CD4-positive, alpha-beta T cell (primary cell): ENCODE measurements around the gene GNG7. TPM values are rescaled to one million over a fixed set of nuclear protein-coding genes. Genes with fewer than 3 reads are reported as not detected.

Experiments
- ATAC-seq: fragments of 200-7000 bp; cut with Tn5 transposase; one replicate; pipeline ENCODE4 v1.10.0; 2022; ENCODE audit warnings: mild to moderate bottlenecking; ENCODE audit not compliant: poor library complexity
- CTCF ChIA-PET: fragments of 350-600 bp; sonication (Branson Sonifier 250); formaldehyde crosslinking; loops from one replicate; lab custom pipeline; 2021; ENCODE audit warnings: antibody characterized with exemption, inconsistent platforms; lab: Charles Lee
- POLR2A ChIA-PET: fragments of 350-600 bp; sonication (Branson Sonifier 250); formaldehyde crosslinking; loops from one replicate; lab custom pipeline; 2021; ENCODE audit warnings: antibody characterized with exemption, inconsistent platforms; lab: Charles Lee
- DNase-seq, 14 experiments: peaks; one replicate each; pipeline ENCODE4 v3.0.0-alpha.2; 2013 to 2020; ENCODE audit warnings: mixed read lengths in 2 of 14
- H3K27ac ChIP-seq, 2 donors: one replicate each; pipeline versions ENCODE4 v1.5.1 to v1.7.0; 2013; ENCODE audit warnings: low read length in 2 of 2, low read depth in 1 of 2, mild to moderate bottlenecking in 1 of 2
- H3K27me3 ChIP-seq, 2 experiments: 1 replicate in 1 of 2; 2 replicates in 1 of 2; pipeline versions ENCODE4 v1.6.1 to v1.7.0; 2013; ENCODE audit warnings: low read length in 2 of 2, control low read depth in 1 of 2, mild to moderate bottlenecking in 1 of 2, moderate library complexity in 1 of 2; ENCODE audit not compliant: insufficient read depth in 2 of 2, control insufficient read depth in 1 of 2
- H3K36me3 ChIP-seq: one replicate; pipeline ENCODE4 v1.6.1; 2013; ENCODE audit warnings: low read length, control low read depth; ENCODE audit not compliant: insufficient read depth
- H3K4me1 ChIP-seq: one replicate; pipeline ENCODE4 v1.6.1; 2013; ENCODE audit warnings: low read length, control low read depth; ENCODE audit not compliant: insufficient read depth
- H3K4me3 ChIP-seq: one replicate; pipeline ENCODE4 v1.5.1; 2013; ENCODE audit warnings: mild to moderate bottlenecking, low read length, moderate library complexity
- H3K9me3 ChIP-seq, 2 experiments: 1 replicate in 1 of 2; 2 replicates in 1 of 2; pipeline versions ENCODE4 v1.6.1 to v1.7.0; 2013; ENCODE audit warnings: low read length in 2 of 2, mild to moderate bottlenecking in 2 of 2, control low read depth in 1 of 2, moderate library complexity in 1 of 2; ENCODE audit not compliant: control insufficient read depth in 1 of 2, insufficient read depth in 1 of 2
- H3K27ac Mint-ChIP-seq: one replicate; pipeline ENCODE4 v1.8.0; 2020; ENCODE audit warnings: mixed read lengths
- H3K27me3 Mint-ChIP-seq: one replicate; pipeline ENCODE4 v1.8.0; 2021; ENCODE audit warnings: mixed read lengths
- H3K36me3 Mint-ChIP-seq: one replicate; pipeline ENCODE4 v1.8.0; 2021; ENCODE audit warnings: low read depth, mixed read lengths
- H3K4me1 Mint-ChIP-seq: one replicate; pipeline ENCODE4 v1.8.0; 2021; ENCODE audit warnings: low read depth, mixed read lengths
- H3K4me3 Mint-ChIP-seq: one replicate; pipeline ENCODE4 v1.8.0; 2020; ENCODE audit warnings: mild to moderate bottlenecking, mixed read lengths
- H3K9me3 Mint-ChIP-seq: one replicate; pipeline ENCODE4 v1.8.0; 2020; ENCODE audit warnings: mixed read lengths
- intact Hi-C, 2 experiments: fragments of 100-400 bp; cut with DNase I in 1 of 2; cut with micrococcal nuclease in 1 of 2; formaldehyde crosslinking; loops; one replicate each; pipeline versions ENCODE4 v1.15.1 to v1.9.0; 2023 to 2025; cut with DNase I, micrococcal nuclease
- total RNA-seq, 174 experiments: library from RNA in 2 of 174; stranded (reverse) in 2 of 174; gene quantifications; one replicate each; pipeline ENCODE4 v1.2.3 and lab custom pipeline; 2021 to 2026
- TF ChIP-seq, protein P1 (sequence below): fragments of 200-600 bp; IDR thresholded peaks from one replicate; pipeline ENCODE4 v1.8.0; 2022; ENCODE audit warnings: antibody characterized with exemption, mild to moderate bottlenecking

GNG7 gene
- total RNA-seq, 2 experiments from 2014 or later: 5.2 to 5.7 TPM

DNA sequence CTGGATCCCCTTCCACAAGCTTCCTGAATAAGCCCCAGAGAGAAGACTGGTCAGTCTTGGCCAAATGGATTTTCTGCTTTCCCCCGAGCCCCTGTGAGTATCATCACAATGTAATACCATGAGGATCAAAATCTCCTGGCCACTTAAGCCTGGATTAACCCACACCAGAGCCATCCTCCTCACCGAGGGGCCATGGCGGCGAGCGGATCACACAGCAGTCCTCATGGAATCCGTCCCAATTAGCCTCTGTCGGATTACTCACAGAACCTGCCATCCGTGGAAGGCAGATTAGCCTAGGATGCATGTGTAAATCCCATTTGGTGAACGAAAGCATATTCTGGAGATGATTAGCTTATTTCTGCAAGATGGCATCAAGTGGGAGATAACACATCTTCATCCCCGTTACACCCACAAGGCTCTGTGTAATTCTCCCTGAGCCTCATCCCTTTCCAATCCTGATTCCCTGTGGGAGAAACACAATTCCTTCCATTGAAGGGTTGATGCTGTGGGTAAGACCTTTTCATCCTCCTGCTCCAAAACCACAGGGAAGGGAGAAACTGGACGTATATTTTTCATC lies 42.5 kb downstream of the GNG7 start:
- Mint-ChIP-seq H3K27ac (no peak overlapping the region), H3K36me3 (no peaks in the 10 kb centered on the region), H3K27me3 (no peaks in the 10 kb centered on the region), H3K4me1 (no peaks in the 10 kb centered on the region), H3K9me3 (no peaks in the 10 kb centered on the region), H3K4me3 (no peak overlapping the region)
- H3K9me3 ChIP-seq: peaks cover 8 to 9% of the 10 kb centered on the region in 2 experiments
- ATAC-seq (no peak), DNase-seq (no peak)
- no peaks in the 10 kb centered on the region for H3K27me3 ChIP-seq
- TF ChIP-seq, protein P1, sequence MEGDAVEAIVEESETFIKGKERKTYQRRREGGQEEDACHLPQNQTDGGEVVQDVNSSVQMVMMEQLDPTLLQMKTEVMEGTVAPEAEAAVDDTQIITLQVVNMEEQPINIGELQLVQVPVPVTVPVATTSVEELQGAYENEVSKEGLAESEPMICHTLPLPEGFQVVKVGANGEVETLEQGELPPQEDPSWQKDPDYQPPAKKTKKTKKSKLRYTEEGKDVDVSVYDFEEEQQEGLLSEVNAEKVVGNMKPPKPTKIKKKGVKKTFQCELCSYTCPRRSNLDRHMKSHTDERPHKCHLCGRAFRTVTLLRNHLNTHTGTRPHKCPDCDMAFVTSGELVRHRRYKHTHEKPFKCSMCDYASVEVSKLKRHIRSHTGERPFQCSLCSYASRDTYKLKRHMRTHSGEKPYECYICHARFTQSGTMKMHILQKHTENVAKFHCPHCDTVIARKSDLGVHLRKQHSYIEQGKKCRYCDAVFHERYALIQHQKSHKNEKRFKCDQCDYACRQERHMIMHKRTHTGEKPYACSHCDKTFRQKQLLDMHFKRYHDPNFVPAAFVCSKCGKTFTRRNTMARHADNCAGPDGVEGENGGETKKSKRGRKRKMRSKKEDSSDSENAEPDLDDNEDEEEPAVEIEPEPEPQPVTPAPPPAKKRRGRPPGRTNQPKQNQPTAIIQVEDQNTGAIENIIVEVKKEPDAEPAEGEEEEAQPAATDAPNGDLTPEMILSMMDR: no peak
- CTCF ChIA-PET: no interaction called here
- intact Hi-C loops: no loop called here
- H3K27ac ChIP-seq: no peak overlapping the region
- no peaks in the 10 kb centered on the region for H3K36me3 ChIP-seq
- H3K4me1 ChIP-seq: no peaks in the 10 kb centered on the region
- H3K4me3 ChIP-seq: no peak overlapping the region
- POLR2A ChIA-PET: no interaction called here

DNA sequence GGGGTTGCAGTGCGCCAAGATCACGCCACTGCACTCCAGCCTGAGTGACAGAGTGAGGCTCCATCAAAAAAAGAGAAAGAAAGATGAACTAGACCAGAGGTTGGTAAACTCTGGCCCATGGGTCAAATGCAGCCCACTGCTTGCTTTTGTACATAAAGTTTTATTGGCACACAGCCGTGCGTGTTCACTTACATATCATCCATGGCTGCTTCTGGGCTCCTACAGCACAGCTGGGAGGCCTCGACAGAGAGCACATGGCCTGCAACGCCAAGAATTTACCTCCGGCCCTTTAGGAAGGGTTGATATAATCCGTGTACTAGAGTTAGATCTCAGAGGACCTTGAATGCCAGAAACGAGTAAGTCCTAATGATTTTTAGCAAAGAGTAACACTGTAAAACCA lies 46.0 kb downstream of the GNG7 start:
- no peaks in the 10 kb centered on the region for H3K9me3 Mint-ChIP-seq

DNA sequence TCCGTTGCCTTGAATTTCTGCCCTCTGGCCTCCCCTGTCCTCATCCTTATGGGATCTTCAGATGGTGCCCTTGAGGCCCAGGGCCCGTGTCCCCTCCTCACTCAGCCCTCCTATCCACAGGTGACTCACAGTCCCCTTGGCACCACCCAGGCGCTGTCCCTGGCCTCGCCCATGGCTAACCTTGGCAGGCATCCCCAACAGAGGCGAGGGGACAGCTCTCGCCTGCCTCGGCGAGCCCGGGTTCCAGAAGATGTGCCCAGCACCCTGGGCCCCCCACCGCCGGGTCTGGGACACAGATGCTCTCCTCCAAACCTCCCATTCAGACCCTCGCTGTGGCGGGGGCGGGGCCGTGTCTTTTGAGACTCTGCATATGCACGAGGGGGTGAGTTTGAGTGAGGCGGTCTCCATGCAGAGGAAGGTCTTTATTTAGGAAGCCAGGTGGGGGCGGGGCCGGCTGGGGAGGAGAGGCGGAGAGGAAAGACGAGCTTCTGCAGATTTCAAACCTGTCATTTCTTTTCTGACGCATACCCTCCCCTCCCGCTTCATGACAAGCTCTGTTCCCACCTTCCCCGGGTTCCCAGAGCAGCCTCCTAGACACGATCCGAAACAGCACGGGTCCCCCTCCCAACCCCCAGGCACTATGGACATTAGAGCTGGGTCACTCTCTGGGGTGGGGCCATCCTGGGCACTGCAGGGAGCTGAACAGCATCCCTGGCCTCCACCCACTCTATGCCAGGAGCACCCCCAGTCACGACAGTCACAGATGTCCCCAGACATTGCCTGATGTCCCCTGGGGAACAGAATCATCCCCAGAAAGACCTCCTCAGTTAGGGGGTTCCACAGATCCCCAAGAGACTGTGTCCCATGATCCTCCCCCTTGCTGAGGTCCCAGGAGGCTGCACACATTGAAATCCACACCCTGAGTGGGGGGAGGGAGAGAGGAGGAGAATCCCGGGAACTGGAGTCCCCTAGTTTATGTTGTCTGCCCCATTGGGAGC lies 48.5 kb downstream of the GNG7 start:
- Histone ChIP-seq H3K27me3 (no peaks in the 10 kb centered on the region), H3K4me1 (no peaks in the 10 kb centered on the region), H3K9me3 (no peaks in the 10 kb centered on the region), H3K36me3 (no peaks in the 10 kb centered on the region), H3K4me3 (no peak overlapping the region), H3K27ac (no peak overlapping the region)
- Mint-ChIP-seq H3K9me3 (no peaks in the 10 kb centered on the region), H3K4me3 (no peak overlapping the region), H3K27ac (no peak overlapping the region), H3K27me3 (no peaks in the 10 kb centered on the region), H3K36me3 (no peaks in the 10 kb centered on the region), H3K4me1 (no peaks in the 10 kb centered on the region)
- TF ChIP-seq, protein P1: no peak
- ChIA-PET CTCF (no interaction called here), POLR2A (no interaction called here)
- intact Hi-C loops: no loop called here
- ATAC-seq (no peak), DNase-seq (peak in 1 of 14 experiments; percentile 10)

More for the DNA sequence above, 46.0 kb downstream of the GNG7 start:
- H3K36me3 Mint-ChIP-seq: no peaks in the 10 kb centered on the region
- no peak for DNase-seq
- H3K4me3 Mint-ChIP-seq: no peak overlapping the region
- no peaks in the 10 kb centered on the region for H3K27me3 Mint-ChIP-seq
- TF ChIP-seq, protein P1: no peak
- Histone ChIP-seq H3K4me1 (no peaks in the 10 kb centered on the region), H3K36me3 (no peaks in the 10 kb centered on the region), H3K9me3 (peaks cover 0 to 2% of the 10 kb centered on the region in 2 experiments), H3K27ac (no peak overlapping the region), H3K27me3 (no peaks in the 10 kb centered on the region), H3K4me3 (no peak overlapping the region)
- CTCF ChIA-PET: no interaction called here
- no peak for ATAC-seq
- intact Hi-C loops: no loop called here
- no peak overlapping the region for H3K27ac Mint-ChIP-seq
- POLR2A ChIA-PET: no interaction called here
- no peaks in the 10 kb centered on the region for H3K4me1 Mint-ChIP-seq
